ENCODE measurements around the gene TRAPPC8. TPM values are rescaled to one million over a fixed set of nuclear protein-coding genes. Genes with fewer than 3 reads are reported as not detected.

TRAPPC8 gene
- total RNA-seq, 2 experiments from 2014 or later, result 24.4 to 26.3 TPM

GRCh38 chr18:31798399-31798798, 144.5 kb downstream of the TRAPPC8 start:
- no peak overlapping the region for H3K27ac Mint-ChIP-seq

GRCh38 chr18:31795747-31796146, 147.2 kb downstream of the TRAPPC8 start:
- no peak for DNase-seq
- ATAC-seq (ENCODE audit: poor library complexity), result no peak
- Mint-ChIP-seq H3K27me3 (no peaks in the 10 kb centered on the region), H3K4me1 (ENCODE audit: low read depth) (no peaks in the 10 kb centered on the region), H3K36me3 (ENCODE audit: low read depth) (no peaks in the 10 kb centered on the region), H3K9me3 (no peaks in the 10 kb centered on the region), H3K27ac (no peak overlapping the region), H3K4me3 (no peak overlapping the region)
- no peaks in the 10 kb centered on the region for H3K36me3 ChIP-seq (ENCODE audit: insufficient read depth, low read length)
- no peaks in the 10 kb centered on the region for H3K4me1 ChIP-seq (ENCODE audit: insufficient read depth, low read length)
- H3K4me3 ChIP-seq (ENCODE audit: low read length), result no peak overlapping the region
- TF ChIP-seq CTCF (IDR thresholded peaks at IDR 0.05), result no peak
- H3K27me3 ChIP-seq (ENCODE audit: control insufficient read depth in 1 of 2, insufficient read depth in 2 of 2, low read length in 2 of 2), result no peaks in the 10 kb centered on the region
- no peak overlapping the region for H3K27ac ChIP-seq (ENCODE audit: low read depth in 1 of 2, low read length in 2 of 2)
- POLR2A ChIA-PET, result no interaction called here
- intact Hi-C loops (cut with DNase I, micrococcal nuclease), result no loop called here
- CTCF ChIA-PET, result no interaction called here
- H3K9me3 ChIP-seq (ENCODE audit: control insufficient read depth in 1 of 2, insufficient read depth in 1 of 2, low read length in 2 of 2), result no peaks in the 10 kb centered on the region

More at GRCh38 chr18:31798399-31798798, 144.5 kb downstream of the TRAPPC8 start:
- Histone ChIP-seq H3K9me3 (ENCODE audit: control insufficient read depth in 1 of 2, insufficient read depth in 1 of 2, low read length in 2 of 2) (no peaks in the 10 kb centered on the region), H3K36me3 (ENCODE audit: insufficient read depth, low read length) (no peaks in the 10 kb centered on the region), H3K4me3 (ENCODE audit: low read length) (no peak overlapping the region), H3K4me1 (ENCODE audit: insufficient read depth, low read length) (no peaks in the 10 kb centered on the region), H3K27ac (ENCODE audit: low read depth in 1 of 2, low read length in 2 of 2) (no peak overlapping the region), H3K27me3 (ENCODE audit: control insufficient read depth in 1 of 2, insufficient read depth in 2 of 2, low read length in 2 of 2) (no peaks in the 10 kb centered on the region)
- Mint-ChIP-seq H3K27me3 (no peaks in the 10 kb centered on the region), H3K9me3 (no peaks in the 10 kb centered on the region), H3K36me3 (ENCODE audit: low read depth) (no peaks in the 10 kb centered on the region), H3K4me1 (ENCODE audit: low read depth) (no peaks in the 10 kb centered on the region), H3K4me3 (no peak overlapping the region)
- intact Hi-C loops (cut with DNase I, micrococcal nuclease), result no loop called here
- DNase-seq (no peak), ATAC-seq (ENCODE audit: poor library complexity) (no peak)
- CTCF ChIA-PET, result no interaction called here
- POLR2A ChIA-PET, result no interaction called here
- no peak for TF ChIP-seq CTCF (IDR thresholded peaks at IDR 0.05)

GRCh38 chr18:31793531-31793930, 149.4 kb downstream of the TRAPPC8 start:
- Histone ChIP-seq H3K36me3 (ENCODE audit: insufficient read depth, low read length) (no peaks in the 10 kb centered on the region), H3K4me1 (ENCODE audit: insufficient read depth, low read length) (no peaks in the 10 kb centered on the region), H3K4me3 (ENCODE audit: low read length) (no peak overlapping the region), H3K27me3 (ENCODE audit: control insufficient read depth in 1 of 2, insufficient read depth in 2 of 2, low read length in 2 of 2) (no peaks in the 10 kb centered on the region), H3K27ac (ENCODE audit: low read depth in 1 of 2, low read length in 2 of 2) (no peak overlapping the region), H3K9me3 (ENCODE audit: control insufficient read depth in 1 of 2, insufficient read depth in 1 of 2, low read length in 2 of 2) (no peaks in the 10 kb centered on the region)
- ATAC-seq (ENCODE audit: poor library complexity) (no peak), DNase-seq (no peak)
- TF ChIP-seq CTCF (IDR thresholded peaks at IDR 0.05), result no peak
- ChIA-PET CTCF (no interaction called here), POLR2A (no interaction called here)
- H3K4me3 Mint-ChIP-seq, result no peak overlapping the region
- no peaks in the 10 kb centered on the region for H3K9me3 Mint-ChIP-seq
- no peak overlapping the region for H3K27ac Mint-ChIP-seq
- intact Hi-C loops (cut with DNase I, micrococcal nuclease), result no loop called here
- H3K4me1 Mint-ChIP-seq (ENCODE audit: low read depth), result no peaks in the 10 kb centered on the region
- H3K27me3 Mint-ChIP-seq, result no peaks in the 10 kb centered on the region
- H3K36me3 Mint-ChIP-seq (ENCODE audit: low read depth), result no peaks in the 10 kb centered on the region

All from CD4-positive, alpha-beta T cell (primary cell).